Eye (tissue), 1 donor: ENCODE results near the gene SHISAL1.

Experiments used
- DNase-seq: peaks from one replicate; pipeline ENCODE4 v3.0.0-alpha.2; 2015

The SHISAL1 gene

DNA sequence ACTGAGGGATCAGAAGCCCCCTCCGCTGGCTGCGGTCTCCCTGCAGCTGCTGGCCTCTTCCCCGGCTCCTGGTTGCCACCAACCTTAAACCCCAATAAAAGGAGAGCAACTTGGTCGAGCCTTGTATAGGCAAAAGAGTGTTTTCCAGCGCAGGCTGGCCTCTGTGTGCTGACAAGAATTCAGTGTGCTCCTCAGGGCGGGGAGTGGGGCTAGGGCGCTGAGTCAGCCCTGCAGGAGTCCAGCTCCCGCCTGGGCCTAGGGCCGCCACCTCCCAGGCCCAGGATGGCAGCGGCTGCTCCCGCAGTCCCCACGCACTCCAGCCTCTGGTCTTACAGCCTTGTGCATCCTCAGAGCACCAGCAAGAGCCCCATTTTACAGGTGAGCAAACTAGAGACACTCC is at the start of gene SHISAL1:
Gene SHISAL1, minus strand, starts transcription at position 186 of the 400 bp plus-strand sequence. CDS start 12,006 bp downstream, outside the sequence.
- no peak for DNase-seq

DNA sequence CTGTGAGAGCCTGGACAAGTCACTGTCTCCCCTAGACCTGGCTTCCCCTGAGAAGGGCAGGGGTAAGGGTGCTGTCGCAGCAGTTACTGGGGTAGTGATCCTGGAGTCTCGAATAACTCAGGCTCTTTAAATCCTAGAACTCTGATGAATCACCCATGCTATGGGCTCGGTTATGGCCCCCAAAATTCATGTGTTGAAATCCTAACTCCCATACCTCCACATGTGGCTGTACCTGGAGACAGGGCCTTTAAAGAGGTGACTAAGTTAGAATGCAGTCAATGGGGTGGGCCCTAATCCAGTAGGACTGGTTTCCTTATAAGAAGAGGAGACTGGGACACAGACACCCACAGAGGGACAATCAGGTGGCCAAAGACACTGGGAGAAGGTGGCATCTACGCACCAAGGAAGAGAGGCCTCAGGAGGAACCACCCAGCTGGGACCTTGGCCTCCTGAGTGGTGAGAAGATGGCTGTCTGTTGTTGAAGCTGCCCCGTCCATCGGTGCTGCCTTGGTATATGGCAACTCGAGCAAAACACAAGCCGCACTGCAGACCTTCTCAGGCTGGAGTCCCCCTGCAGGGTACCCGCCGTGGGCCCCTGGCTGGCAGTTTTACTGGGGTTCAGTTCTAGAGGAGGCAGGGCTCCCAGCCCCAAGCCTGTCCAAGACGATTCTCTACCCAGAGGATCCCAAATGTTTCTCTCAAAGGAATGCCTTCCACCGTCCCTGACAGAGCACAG is 48.8 kb upstream of the SHISAL1 start:
- DNase-seq = no peak

DNA sequence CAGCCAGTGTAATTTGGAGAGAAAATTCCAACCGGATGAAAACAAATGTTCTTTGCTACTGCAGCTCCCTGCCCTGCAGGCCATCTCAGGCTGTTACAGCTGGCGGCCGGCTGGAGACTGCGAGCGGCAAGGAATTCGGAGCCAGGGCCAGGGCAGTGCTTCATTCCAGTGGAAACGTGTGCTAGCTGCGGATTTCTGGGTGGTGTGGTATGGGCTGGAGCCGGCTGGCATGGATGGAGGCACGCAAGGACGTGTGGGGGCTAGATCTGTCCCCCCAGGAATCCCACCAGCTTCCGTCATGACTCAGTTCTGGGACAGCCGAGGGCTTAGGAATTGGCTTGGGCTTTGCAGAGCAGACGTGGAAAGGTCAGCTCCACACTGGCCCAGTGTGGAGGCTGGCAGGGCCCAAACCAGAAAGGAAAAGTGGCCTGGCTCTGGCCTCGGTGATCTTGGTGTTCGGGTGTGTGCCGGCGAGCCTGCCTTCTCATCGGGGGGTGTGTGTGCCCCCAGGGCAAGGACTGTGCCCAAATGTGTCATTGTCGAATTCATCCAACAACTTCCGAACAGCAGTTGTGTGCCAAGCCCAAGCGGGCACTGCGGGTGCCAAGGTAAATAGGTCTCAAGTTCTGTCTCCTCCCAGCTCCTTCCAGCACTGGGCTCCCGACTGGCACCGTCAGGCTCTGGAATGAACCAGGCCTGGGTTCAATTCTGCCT is 48.1 kb upstream of the SHISAL1 start:
- DNase-seq = peak; percentile 51

DNA sequence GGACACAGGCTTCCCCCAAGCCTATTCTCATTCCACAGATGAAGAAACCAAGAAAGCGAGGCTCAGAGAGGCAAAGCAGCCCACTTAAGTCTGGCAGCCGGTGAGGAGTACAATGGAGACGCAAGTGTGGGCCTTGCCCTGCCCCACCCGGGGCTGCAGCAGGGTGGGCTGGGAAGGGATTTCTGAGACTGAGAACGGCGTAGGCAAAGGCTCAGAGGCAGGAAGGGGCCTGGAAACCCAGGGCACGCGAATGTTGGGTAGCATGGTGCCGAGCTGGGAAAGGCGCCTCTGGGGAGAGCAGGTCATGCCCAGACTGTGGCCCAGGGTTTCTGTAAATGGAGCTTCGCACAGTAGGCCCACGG is 47.5 kb upstream of the SHISAL1 start:
- DNase-seq = no peak

DNA sequence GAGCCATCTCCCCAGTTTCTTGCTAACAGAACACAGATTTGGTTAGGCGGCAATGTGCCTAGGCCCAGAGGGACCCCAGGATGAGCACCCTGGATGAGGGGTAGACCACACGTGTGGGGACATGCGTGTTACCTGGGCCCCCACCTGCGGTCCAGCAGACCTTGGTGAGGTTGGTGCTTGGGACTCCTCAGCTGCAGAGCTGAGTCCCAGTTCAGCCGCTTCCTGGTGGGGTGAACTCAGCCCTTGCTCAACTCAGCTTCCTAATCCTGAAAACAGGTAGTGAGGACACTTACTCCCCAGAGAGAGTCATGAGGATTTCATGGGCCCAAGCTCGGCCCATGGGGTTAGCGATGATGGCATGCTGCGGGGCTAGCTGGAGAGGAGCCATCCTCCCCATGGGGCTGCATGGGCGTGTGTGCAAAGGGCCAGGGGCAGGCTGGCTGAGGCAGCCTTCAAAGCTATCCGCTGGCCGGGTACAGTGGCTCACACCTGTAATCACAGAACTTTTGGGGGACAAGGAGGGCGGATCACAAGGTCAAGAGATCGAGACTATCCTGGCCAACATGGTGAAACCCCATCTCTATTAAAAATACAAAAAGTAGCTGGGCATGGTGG is 46.9 kb upstream of the SHISAL1 start:
- DNase-seq = no peak

DNA sequence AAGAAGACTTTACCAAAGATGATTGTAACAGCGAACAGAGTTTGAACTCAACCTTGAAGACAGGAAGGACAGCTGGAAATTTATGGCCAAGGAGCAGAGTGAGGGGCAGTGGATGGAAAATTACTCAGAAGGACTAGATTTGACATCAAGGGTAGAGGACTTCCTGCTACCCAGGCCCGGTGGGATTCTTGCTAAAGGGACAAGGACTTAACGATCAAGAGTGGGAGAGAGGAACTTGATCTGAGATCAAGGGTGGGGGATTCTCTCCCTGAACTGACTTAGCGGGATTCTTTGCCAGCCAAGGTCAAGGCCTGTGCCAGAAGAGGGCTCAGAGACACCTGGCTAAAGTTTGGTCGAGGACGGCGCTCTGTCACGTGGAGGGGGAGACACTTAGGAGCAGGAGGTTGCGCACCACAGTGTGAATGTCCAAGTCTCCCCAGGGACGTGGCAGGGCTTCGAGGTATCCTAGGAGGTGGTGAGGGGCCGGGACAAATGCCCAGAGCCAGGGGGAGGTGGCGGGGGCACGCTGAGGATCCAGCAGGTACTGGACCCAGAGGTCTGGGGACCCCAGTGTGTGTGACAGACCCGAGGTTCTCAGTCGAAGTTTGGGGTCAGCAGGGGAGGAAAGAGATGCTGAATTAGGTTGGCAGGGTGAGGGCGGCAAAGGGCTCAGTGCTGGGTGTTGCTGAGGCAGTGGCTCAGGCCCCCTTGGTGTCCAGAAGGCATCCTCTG is 46.1 kb upstream of the SHISAL1 start:
- DNase-seq = no peak

DNA sequence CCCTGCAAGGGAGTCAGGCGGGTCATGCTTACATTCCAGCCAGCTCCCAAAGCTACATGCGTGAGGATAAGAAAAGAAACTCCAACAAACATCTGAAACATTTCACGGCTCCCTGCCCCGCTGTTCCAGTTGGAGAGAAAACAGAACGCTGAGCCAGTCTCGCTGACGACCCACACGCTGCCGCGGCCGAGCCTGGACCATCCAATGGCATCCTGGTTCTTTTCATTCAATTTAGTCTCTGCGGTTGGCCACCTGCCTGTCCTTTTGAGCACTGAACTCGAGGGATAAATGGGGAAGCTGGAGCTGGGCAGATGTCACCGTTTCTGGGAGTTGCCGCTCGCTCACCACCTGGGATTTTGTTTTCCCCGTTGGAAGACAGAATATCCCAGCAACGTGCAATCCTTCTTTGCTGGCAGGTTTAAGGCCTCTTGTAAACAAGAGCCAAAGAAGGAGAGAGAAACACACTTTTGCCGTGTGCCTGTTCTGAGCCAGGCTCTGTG is 45.3 kb upstream of the SHISAL1 start:
- peak; percentile 73 for DNase-seq

DNA sequence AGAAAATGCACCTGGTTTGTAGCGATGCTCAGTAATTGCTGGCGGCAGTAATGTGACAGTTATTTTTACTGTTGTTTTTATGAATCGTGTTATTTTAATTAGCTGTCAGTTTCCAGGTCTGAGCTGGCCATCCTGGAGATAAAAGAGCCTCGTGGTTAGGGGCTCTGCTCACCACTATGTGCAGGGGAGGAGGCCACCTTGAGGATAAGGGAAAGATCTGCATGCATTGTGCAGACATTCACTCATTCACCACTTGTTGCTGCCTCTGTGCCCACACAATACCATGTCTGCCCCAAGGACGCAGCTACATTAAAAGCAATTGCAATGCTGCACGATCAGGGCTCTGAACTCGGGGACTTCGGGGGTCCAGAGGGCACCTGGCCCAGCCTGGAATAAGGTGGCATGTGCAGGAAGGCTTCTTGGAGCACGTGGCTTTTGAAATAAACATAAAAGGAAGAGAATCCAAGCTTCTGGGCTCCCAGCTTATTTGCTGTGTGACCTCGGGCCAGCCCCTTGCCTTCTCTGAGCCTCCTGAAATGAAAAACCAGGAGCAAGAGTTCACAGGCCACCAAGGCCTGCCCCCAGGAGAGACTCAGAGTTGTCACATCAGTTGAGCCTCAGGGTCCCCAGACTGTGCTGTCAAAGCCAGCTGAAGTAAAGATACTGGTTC is 44.7 kb upstream of the SHISAL1 start:
- DNase-seq = no peak

DNA sequence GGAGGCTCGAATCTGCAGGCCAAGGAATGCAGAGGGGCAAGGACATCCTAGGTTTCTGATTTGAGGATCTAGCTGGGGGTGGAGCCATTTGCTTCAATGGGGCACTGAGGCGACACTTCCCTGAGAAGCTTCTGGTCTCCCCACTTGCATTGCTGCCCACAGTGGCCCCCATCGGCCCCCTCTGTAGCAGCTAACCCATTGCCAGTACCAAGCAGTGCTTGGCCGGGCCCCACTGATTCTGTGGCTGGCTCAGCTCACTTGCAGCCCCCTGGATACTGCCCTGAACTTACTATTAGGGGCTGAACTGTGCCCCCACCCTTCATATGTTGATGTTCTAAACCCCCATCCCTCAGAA is 42.9 kb upstream of the SHISAL1 start:
- no peak for DNase-seq

DNA sequence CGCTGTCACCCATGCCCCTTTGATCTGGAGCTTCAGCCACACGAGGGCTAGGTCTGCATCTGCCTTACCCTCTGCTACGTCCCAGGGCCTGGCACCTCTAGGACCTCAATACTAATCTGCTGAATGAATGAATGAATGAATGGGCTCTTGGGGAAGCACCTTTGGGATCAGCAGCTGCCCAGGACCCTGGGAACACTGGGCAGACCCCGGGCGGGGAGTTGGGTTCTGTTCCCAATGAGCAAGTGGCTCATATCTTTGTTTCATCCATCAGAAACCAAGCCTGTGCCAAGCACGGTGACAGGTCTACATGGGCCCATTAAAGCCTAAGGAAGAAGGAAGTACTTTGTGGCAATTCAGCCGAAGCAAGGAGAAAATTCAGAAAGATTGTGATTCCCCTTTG is 41.5 kb upstream of the SHISAL1 start:
- no peak for DNase-seq

DNA sequence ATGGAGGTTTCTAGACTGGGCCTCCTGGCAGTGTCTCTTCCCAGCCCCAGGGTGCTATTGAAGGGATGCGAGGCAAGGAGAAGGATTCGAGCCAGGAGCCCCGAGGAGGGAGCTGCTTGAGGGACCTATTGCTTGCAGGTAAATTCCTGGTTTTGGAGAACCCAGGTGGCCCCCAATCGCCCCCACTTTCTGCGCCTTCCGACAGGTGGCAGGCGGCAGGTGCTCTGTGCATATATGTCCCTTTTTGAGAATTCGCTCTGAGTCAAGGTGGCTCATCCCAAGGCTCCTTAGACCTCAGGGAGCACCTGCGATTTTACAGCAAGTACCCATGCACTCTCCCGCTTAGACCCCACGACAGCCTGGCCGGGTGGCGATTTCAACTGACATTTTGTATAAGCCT is 40.3 kb upstream of the SHISAL1 start:
- no peak for DNase-seq

DNA sequence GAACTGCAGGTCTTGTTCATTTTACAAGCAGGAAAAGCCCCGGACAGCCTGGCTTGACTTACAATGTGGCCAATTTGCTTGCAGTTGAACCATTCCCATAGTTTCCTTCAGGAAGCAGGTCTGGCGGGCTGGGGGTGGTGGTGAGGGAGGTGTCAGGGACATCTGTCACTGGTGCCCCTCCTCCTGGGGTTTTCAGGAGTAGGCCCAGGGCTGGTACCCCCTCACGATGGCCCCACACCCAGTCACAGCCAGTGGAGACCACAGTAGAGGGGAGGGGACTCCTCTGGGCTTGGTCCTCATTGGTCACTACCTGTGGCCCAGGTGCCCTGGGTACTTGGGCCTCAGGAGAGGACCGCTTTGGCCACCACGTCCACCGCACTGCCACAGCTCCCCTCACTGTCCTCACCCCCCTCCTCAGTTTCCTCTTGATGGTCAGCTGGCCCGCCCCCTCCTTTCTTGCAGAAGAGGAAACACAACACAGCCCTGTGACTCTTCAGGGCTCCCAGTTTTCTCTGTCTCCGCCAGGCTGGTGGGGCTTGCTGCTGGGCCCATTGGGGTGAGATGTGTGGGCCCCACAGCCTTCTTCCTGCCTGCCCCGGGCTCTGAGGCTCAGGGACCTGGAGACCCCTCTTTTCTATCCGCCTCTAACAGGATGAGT is 39.8 kb upstream of the SHISAL1 start:
- DNase-seq = no peak

DNA sequence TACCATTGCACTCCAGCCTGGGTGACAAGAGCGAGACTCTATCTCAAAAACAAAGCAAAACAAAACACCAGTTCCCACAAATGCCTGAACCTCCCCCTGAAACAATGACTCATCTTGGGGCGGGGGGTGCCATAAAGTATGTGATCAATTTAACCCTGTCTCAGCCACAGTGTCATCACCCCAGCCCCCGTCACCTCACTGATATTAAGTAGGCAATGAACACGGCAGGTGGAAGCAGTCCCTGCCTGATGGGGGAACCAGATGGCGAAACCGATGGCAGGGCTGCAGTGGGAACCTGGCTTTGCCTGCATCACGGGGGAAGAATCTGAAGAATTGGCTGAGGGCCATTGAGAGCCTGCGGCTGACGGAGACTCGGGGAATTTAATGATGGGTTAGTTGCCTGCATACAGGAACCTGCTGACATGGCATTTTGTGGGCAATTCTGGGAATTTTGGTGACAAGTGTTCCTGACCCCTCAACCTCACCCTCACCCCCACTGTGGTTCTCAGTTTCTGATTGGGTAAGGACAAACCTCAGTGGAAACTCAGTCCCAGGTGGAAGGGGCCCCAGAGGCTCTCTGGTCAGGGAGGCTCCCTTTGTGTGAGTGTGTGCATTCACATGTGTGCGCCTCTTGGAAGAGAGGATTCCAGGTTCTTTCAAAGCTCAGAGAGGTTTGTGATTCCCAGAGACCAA is 39.1 kb upstream of the SHISAL1 start:
- DNase-seq = peak; percentile 88

DNA sequence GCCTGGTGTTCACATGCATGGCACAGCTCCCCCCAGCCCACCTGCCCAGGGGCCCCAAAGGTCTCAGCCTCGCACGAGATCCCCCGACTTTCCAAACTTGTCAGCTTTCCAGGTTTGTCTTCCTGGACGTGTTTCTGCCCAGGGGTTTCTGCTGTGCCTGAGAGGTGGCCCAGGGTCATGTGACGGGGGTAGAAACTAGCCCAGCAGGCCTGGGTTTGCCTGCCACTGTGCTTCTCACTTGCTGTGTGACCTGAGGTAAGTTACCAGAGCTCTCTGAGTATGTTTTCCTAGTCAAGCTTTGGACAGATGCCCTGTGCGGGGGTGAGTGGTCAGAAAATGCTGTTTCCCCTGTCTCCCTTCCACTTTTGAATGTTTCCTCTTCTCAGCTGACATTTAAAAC is 38.3 kb upstream of the SHISAL1 start:
- DNase-seq = no peak

DNA sequence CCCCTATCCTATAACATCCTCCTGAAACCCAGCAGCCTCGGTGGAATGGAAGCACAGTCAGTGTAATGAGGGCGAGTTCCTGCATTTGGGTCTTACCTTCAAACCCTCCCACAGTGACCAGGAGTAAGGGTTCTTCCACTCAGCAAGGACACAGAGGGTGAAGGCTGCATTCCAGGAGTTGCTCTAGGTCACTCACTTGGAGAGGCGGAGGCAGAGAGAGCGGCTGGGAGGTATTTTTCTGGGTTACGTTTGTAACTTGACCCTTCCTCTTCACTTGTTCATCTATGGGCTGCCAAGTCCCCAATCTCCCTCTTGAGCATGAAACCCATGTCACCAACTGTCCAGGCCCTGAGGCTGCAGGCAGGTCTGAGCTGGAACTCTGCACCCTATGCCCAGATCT is 36.8 kb upstream of the SHISAL1 start:
- no peak for DNase-seq

DNA sequence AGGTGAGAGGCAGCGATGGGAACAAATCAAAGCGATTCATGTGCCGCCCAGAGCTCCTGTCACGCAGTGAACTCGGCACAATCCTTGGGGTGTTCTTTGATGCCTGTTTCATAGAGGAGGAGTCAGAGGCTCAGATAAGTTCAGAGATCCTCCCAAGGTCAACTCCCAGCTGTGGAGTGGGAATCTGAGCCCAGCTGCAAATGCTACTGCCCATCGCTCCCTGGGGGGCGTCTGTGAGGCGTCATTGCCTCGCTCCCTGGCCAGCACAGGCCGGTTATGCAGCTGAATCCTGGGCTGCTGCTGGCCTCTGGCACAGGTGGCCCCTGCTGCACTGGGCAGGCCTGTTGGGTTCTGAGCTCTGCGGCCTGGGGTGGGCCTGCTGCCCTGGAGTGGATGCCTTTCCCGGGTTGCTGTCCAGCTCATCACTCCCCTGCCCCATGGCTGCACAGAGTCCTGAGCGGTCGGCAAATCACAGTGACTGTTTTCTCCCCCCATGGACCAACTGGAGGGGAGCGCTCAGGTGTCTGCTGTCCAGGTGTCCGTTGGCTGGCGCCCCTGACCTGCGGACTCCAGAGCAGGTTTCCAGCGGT is 36.3 kb upstream of the SHISAL1 start:
- DNase-seq = peak; percentile 63

DNA sequence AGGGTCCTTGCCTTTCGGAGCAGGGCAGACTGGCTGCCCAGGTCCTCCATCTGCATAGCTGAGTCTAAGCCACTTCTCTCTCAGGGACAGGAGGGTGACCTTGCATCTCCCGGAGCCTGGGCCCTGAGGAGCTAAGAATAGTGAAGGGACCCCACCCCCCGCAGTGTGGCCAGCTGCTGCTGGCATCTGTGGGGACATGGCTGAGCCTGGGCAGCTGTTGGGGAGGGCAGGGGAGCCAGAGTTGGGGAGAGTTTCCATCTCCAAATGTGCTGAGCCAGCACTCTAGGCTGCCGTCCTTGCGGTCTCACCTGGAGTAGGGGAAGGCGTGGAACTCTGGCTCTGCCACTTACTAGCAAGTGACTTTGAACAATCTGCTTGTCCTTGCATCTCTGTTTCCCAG is 34.8 kb upstream of the SHISAL1 start:
- DNase-seq = no peak

DNA sequence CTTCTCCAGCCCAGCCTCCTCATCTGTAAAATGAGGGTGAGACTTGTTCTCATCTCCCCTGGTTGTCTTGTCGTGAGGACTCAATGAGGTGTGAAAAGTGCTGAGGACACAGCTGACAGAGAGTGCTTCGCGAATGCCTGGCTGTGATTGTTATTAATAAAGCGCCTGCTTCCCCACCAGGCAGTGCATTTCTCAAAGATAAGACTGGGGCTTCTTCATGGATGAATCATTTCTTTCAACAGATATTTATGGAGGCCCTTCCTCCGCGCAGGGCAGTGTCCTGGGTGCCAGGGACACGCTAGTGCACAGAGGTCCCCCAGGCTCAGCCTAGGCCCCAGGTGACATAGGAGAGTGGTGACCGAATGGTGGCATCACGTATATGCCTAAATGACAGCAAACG is 34.3 kb upstream of the SHISAL1 start:
- peak; percentile 84 for DNase-seq

DNA sequence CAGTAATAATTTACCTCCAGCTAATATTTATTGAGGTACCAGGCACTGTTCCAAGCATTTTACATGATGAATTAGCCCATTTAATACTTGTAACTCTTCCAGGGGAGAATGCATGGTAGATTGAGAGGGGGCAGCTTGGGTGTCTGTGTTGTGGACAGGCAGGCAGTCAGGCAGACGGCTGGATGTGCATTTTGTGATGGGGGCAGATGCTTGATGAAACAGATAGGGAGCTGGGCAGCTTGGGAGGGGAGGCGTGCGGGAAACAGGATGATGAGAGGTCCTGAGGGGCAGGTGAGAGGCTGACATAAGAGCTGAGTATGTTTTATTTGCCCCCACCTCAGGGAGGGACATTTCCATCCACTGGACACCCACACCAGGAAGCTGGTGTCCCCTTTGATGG is 33.1 kb upstream of the SHISAL1 start:
- no peak for DNase-seq

DNA sequence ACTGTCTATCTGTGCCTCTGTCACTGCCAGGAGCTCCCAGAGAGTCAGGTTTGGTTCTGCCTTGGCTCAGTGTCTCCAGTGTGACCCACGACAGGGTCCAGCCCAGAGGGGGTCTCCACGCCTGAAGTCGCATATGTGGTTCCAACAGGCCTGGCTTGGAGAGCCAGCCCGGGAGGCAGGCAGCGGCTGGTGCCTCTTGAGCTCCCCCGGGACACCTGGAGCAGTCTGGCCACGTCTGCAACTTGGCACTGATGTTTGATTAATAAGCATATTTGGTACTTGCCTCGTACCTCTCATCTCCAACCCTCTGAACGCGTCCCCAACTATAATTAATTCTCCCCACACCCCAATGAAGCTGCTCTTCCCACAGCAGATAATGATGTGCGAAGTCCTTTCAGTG is 31.7 kb upstream of the SHISAL1 start:
- no peak for DNase-seq

DNA sequence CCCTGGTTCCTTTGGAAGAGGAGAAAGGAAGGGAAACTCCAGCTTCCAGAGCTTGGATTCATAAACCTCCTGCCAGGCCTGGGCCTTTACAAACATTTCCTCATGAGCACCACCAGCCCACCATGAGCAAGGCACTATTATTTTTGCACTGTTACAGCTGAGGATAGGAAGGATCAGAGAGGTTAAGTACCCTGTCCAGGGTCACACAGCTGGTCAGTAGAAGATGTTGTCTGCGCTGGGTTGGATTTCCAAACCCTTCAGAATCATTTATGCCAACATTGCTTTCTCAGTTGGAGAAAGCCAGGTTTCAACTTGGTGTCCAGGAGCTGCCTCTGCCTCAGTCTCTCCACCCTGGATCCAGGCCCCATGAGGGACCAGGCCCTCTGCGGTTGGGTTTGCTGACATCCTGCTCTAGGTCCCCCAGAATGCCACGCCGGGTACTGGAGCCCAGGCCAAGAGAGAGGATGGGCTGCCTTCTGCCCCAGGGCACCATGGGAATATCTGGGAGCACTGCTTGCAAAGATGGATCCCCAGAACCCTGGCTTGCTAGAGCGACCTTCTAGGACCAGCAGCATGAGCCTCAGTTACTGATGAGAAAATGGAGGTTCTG is 29.7 kb upstream of the SHISAL1 start:
- no peak for DNase-seq
